COR-L47 (cell line): Measurements from ENCODE around the gene SUGP2.
"Not testable (repeated sequence)": the region's sequence is repeated elsewhere in the genome, so short reads cannot be mapped to it uniquely, and the experiment has no call there.

Source experiments
- DNase-seq: peaks from one replicate; lab custom pipeline; 2025; lab: John Stamatoyannopoulos, UW

SUGP2 gene

GRCh38 chr19:19031891-19032290, 1.4 kb downstream of the SUGP2 start:
- DNase-seq = no peak

GRCh38 chr19:19028526-19028925, 4.8 kb downstream of the SUGP2 start:
- DNase-seq = no peak

GRCh38 chr19:19027228-19027627, 6.1 kb downstream of the SUGP2 start:
- no peak for DNase-seq

GRCh38 chr19:19026299-19026971, 6.9 kb downstream of the SUGP2 start:
- no peak for DNase-seq

GRCh38 chr19:19025861-19026260, 7.5 kb downstream of the SUGP2 start:
- no peak for DNase-seq

- DNase-seq = not testable (repeated sequence)
Measured at GRCh38 chr19:19023376-19023775, 9.9 kb downstream of the SUGP2 start.

- no peak for DNase-seq
Measured at GRCh38 chr19:19022380-19022961, 10.8 kb downstream of the SUGP2 start.

- DNase-seq = no peak
Measured at GRCh38 chr19:19021115-19021514, 12.2 kb downstream of the SUGP2 start.

- DNase-seq = no peak
Measured at GRCh38 chr19:19010551-19010950, 22.8 kb downstream of the SUGP2 start.

- DNase-seq = no peak
Measured at GRCh38 chr19:19009951-19010350, 23.4 kb downstream of the SUGP2 start.

GRCh38 chr19:19006213-19006612, 27.1 kb downstream of the SUGP2 start:
- no peak for DNase-seq

- no peak for DNase-seq
Measured at GRCh38 chr19:19004144-19004543, 29.2 kb downstream of the SUGP2 start.

GRCh38 chr19:18999896-19000620, 33.3 kb downstream of the SUGP2 start:
- no peak for DNase-seq

GRCh38 chr19:18999016-18999758, 34.1 kb downstream of the SUGP2 start:
- DNase-seq = peak; percentile 37

- DNase-seq = no peak
Measured at GRCh38 chr19:18998276-18998675, 35.0 kb downstream of the SUGP2 start.

- DNase-seq = no peak
Measured at GRCh38 chr19:18996796-18997394, 36.4 kb downstream of the SUGP2 start.

- no peak for DNase-seq
Measured at GRCh38 chr19:18996351-18996750, 37.0 kb downstream of the SUGP2 start.

GRCh38 chr19:18995804-18996241, 37.5 kb downstream of the SUGP2 start:
- DNase-seq = no peak

GRCh38 chr19:18993115-18993514, 40.2 kb downstream of the SUGP2 start:
- no peak for DNase-seq

- DNase-seq = no peak
Measured at GRCh38 chr19:18992696-18993095, 40.6 kb downstream of the SUGP2 start.

- no peak for DNase-seq
Measured at GRCh38 chr19:18991468-18991867, 41.8 kb downstream of the SUGP2 start.

- DNase-seq = no peak
Measured at GRCh38 chr19:18991006-18991405, 42.3 kb downstream of the SUGP2 start.
